Endothelial cell (in vitro differentiated cells): ENCODE results near the gene ZSWIM4. TPM values are rescaled to one million over a fixed set of nuclear protein-coding genes. Genes with fewer than 3 reads are reported as not detected.

ENCODE experiments used
- DNase-seq: peaks from one replicate; pipeline ENCODE4 v3.0.0; 2021; ENCODE audit warnings: low spot score
- H3K27ac Mint-ChIP-seq: one replicate; pipeline ENCODE4 v1.8.0; 2021; ENCODE audit warnings: mixed read lengths, inconsistent platforms; ENCODE audit not compliant: unreplicated experiment
- H3K27me3 Mint-ChIP-seq: one replicate; pipeline ENCODE4 v1.8.0; 2021; ENCODE audit warnings: mild to moderate bottlenecking, moderate library complexity, mixed read lengths, inconsistent platforms; ENCODE audit not compliant: unreplicated experiment
- H3K36me3 Mint-ChIP-seq: one replicate; pipeline ENCODE4 v1.8.0; 2021; ENCODE audit warnings: mild to moderate bottlenecking, low read depth, mixed read lengths, inconsistent platforms; ENCODE audit not compliant: unreplicated experiment
- H3K4me1 Mint-ChIP-seq: one replicate; pipeline ENCODE4 v1.8.0; 2021; ENCODE audit warnings: mild to moderate bottlenecking, mixed read lengths, inconsistent platforms; ENCODE audit not compliant: unreplicated experiment
- H3K4me3 Mint-ChIP-seq: one replicate; pipeline ENCODE4 v1.8.0; 2021; ENCODE audit warnings: mild to moderate bottlenecking, mixed read lengths, inconsistent platforms; ENCODE audit not compliant: unreplicated experiment
- H3K9me3 Mint-ChIP-seq: one replicate; pipeline ENCODE4 v1.8.0; 2021; ENCODE audit warnings: mixed read lengths, inconsistent platforms; ENCODE audit not compliant: unreplicated experiment
- total RNA-seq: library from RNA; stranded (reverse); fragmentation: NEBNext Ultra II Directional; extraction: Animal tissue kit (Norgen Biotek cat#: 25700); gene quantifications from one replicate; pipeline ENCODE4 v1.2.1, GENCODE V29; 2021; ENCODE audit not compliant: unreplicated experiment
- TF ChIP-seq, protein P1 (sequence below): fragments of 200-600 bp; sonication (generic); IDR thresholded peaks from one replicate; pipeline ENCODE4 v1.5.0; 2021; ENCODE audit warnings: antibody characterized with exemption; ENCODE audit not compliant: unreplicated experiment

Gene ZSWIM4
- total RNA-seq, 1 donor from 2014 or later: 43.7 TPM

DNA sequence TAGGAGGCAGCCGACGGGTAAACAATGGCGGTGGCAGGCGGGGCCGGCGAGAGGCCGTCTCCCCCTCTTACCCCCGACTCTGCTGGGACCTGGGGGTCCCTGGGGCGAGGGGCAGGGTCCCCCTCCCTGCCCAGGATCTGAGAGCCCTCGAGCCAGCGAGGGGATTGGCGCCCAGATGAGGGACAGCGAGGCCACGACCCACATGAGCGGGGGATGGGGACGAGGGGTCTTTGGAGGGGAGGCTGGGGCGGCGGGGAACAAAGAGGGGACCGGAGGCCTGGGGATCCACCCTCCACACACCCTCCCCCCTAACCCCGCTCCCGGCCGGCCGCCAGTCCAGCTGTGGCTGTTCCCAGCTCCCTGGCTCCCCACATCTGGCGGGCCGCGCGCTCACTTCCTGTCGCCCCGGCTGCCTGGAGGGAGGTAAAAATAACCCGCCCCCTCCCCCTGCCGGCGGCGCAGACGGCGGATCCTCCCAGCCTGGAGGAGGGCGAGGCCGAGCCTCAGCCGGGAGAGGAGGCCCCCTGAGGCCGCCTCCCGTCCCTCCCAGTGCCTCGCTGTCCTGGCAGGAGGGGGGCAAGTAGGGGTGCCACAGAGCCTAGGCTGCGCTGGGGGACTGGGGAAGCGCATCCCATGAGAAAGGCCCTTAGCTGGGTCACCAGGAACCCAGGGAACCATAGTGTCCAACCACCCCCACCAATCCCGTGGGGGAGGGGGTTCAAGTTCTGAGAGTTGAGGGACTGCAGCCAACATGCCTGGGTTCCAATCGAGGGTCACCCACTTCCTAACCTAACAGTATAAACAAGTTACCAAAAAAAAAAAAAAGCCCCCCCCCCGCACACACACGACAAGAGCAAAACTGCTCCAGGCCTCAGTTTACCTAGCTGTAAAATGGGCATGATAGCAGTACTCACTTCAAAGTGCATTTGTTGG, 52.4 kb downstream of the ZSWIM4 start:
- DNase-seq: peak; percentile 91
- TF ChIP-seq, protein P1, sequence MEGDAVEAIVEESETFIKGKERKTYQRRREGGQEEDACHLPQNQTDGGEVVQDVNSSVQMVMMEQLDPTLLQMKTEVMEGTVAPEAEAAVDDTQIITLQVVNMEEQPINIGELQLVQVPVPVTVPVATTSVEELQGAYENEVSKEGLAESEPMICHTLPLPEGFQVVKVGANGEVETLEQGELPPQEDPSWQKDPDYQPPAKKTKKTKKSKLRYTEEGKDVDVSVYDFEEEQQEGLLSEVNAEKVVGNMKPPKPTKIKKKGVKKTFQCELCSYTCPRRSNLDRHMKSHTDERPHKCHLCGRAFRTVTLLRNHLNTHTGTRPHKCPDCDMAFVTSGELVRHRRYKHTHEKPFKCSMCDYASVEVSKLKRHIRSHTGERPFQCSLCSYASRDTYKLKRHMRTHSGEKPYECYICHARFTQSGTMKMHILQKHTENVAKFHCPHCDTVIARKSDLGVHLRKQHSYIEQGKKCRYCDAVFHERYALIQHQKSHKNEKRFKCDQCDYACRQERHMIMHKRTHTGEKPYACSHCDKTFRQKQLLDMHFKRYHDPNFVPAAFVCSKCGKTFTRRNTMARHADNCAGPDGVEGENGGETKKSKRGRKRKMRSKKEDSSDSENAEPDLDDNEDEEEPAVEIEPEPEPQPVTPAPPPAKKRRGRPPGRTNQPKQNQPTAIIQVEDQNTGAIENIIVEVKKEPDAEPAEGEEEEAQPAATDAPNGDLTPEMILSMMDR: peak; percentile 20
- Mint-ChIP-seq H3K27ac (peak overlapping the region; percentile 99), H3K4me1 (peaks cover 16% of the 10 kb centered on the region), H3K36me3 (no peaks in the 10 kb centered on the region), H3K4me3 (no peak overlapping the region), H3K9me3 (no peaks in the 10 kb centered on the region), H3K27me3 (peaks cover 27% of the 10 kb centered on the region)

DNA sequence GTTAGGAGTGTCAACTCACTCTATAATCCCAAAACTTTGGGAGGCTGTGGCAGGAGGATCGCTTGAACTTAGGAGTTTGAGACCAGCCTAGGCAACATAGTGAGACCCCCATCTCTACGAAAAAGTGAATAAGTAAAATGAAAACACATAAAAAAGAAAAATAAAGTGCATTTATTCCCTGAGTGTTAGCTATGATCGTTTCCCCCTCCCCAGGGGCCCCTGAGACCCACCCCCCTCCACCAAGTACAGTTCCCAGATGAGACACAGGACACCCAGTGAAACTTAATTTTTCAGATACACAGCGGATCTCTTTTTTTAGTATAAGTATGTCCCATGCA, 53.1 kb downstream of the ZSWIM4 start:
- no peak for DNase-seq
- Mint-ChIP-seq H3K4me3 (no peak overlapping the region), H3K27me3 (peaks cover 24% of the 10 kb centered on the region), H3K4me1 (peaks cover 16% of the 10 kb centered on the region), H3K27ac (peak overlapping the region; percentile 90), H3K9me3 (no peaks in the 10 kb centered on the region), H3K36me3 (no peaks in the 10 kb centered on the region)
- TF ChIP-seq, protein P1: no peak

- no peak for DNase-seq
- Mint-ChIP-seq H3K36me3 (no peaks in the 10 kb centered on the region), H3K27ac (peak overlapping the region; percentile 90), H3K4me3 (no peak overlapping the region), H3K4me1 (peaks cover 16% of the 10 kb centered on the region), H3K27me3 (peaks cover 24% of the 10 kb centered on the region), H3K9me3 (no peaks in the 10 kb centered on the region)
- TF ChIP-seq, protein P1: no peak
Measured at GRCh38 chr19:13848798-13849676, 53.8 kb downstream of the ZSWIM4 start.

DNA sequence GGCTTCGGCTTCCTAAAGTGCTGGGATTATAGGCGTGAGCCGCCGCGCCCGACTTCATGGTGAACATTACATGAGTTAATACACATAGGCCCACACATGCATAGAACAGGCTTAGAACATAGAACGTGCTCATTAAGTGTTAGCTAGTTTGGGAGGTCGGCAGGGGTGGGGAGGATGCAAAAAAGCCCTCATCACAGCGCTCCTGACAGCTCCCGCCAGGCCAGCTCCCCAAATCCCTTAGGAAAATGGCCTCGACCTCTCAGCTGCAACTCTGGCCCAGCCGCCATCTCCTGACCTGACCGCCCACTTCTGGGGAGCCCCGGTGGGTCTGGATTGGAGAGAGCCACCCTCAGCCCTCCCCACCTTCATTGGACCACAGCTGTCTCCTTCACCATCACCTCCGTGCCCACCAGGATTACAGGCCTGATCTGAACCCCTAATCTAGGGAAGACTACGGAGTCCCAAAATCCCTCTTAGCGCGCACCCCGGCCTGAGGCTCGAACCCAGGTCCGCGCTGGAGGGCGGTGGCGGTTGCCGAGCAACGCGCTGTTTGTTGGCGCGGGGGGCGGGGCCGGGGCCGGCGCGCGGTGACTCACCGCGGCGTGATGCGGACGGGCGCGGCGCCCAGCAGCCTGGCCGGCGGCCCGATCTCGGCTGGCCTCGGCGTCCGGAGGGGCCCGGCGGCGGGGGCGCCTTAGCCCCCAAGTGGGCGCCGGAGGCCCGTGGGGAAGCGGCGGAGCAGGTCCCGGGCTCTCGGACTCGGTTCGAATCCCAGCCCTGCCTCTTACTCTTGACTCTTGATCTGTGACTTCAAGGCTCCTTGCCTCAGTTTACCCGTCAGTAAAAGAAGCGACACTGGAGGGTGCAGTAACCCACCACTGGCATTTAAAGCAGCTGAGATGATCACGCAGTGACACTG, 55.0 kb downstream of the ZSWIM4 start:
- Mint-ChIP-seq H3K27ac (peak overlapping the region; percentile 92), H3K27me3 (peaks cover 21% of the 10 kb centered on the region), H3K36me3 (no peaks in the 10 kb centered on the region), H3K9me3 (no peaks in the 10 kb centered on the region), H3K4me3 (no peak overlapping the region), H3K4me1 (peaks cover 11% of the 10 kb centered on the region)
- TF ChIP-seq, protein P1: no peak
- peak; percentile 81 for DNase-seq
